OCI-LY7 (cell line): ENCODE data around the gene KAT2B. TPM values are rescaled to one million over a fixed set of nuclear protein-coding genes. Genes with fewer than 3 reads are reported as not detected.

Experiments used
- BruUV-seq: library from RNA; stranded (reverse); fragments of 400-500 nt; replicated peaks from 2 replicates; lab custom pipeline; 2021; lab: Mats Ljungman, UMichigan
- CTCF ChIA-PET: fragments of 300-600 bp; sonication (Branson Sonifier 250); formaldehyde crosslinking; loops from one replicate; lab custom pipeline; 2022; ENCODE audit warnings: antibody characterized with exemption; ENCODE audit not compliant: unreplicated experiment; lab: Charles Lee
- POLR2A ChIA-PET: fragments of 300-600 bp; sonication (Branson Sonifier 250); formaldehyde crosslinking; loops from one replicate; lab custom pipeline; 2022; ENCODE audit warnings: antibody characterized with exemption; lab: Charles Lee
- DNase-seq: peaks from one replicate; pipeline ENCODE4 v3.0.0-alpha.2; 2015; ENCODE audit warnings: low spot score
- H2AFZ ChIP-seq: fragments of 200-600 bp; sonication (generic), shearing (Covaris generic); 2 replicates; pipeline ENCODE4 v1.6.1; 2014; ENCODE audit warnings: mild to moderate bottlenecking, antibody characterized with exemption, low read length, moderate library complexity
- H3K27ac ChIP-seq: fragments of 200-600 bp; sonication (generic); 2 replicates; pipeline ENCODE4 v1.5.1; 2014; ENCODE audit warnings: mixed run types, low read depth, mild to moderate bottlenecking, moderate library complexity, low read length, inconsistent platforms; ENCODE audit not compliant: poor library complexity, severe bottlenecking
- H3K36me3 ChIP-seq: fragments of 200-600 bp; sonication (generic); 2 replicates; pipeline ENCODE4 v1.6.1; 2014; ENCODE audit warnings: mild to moderate bottlenecking, antibody characterized with exemption, low read length, moderate library complexity, mixed read lengths; ENCODE audit not compliant: insufficient read depth
- H3K4me1 ChIP-seq: fragments of 200-600 bp; sonication (generic); 2 replicates; pipeline ENCODE4 v1.5.1; 2014; ENCODE audit warnings: mild to moderate bottlenecking, low read length; ENCODE audit not compliant: insufficient read depth, poor library complexity, severe bottlenecking
- H3K4me2 ChIP-seq: fragments of 200-600 bp; sonication (generic); 2 replicates; pipeline ENCODE4 v1.6.1; 2014; ENCODE audit warnings: mild to moderate bottlenecking, low read length
- H3K4me3 ChIP-seq: fragments of 200-600 bp; sonication (generic); 2 replicates; pipeline ENCODE4 v1.5.1; 2014; ENCODE audit warnings: mild to moderate bottlenecking, low read depth, low read length; ENCODE audit not compliant: poor library complexity, severe bottlenecking
- H3K79me2 ChIP-seq: fragments of 200-600 bp; sonication (generic); 2 replicates; pipeline ENCODE4 v1.6.1; 2016; ENCODE audit warnings: low read depth, mild to moderate bottlenecking, low read length, moderate library complexity, mixed read lengths; ENCODE audit not compliant: insufficient read depth
- H3K9me2 ChIP-seq: fragments of 200-600 bp; sonication (generic); 2 replicates; pipeline ENCODE4 v1.6.1; 2016; ENCODE audit warnings: mild to moderate bottlenecking, low read length, mixed read lengths; ENCODE audit not compliant: insufficient read depth
- H3K9me3 ChIP-seq: fragments of 200-600 bp; sonication (generic); 2 replicates; pipeline ENCODE4 v1.6.1; 2014; ENCODE audit warnings: mild to moderate bottlenecking, mixed run types, low read length, mixed read lengths
- H4K20me1 ChIP-seq: fragments of 200-600 bp; sonication (generic); 2 replicates; pipeline ENCODE4 v1.6.1; 2014; ENCODE audit warnings: mild to moderate bottlenecking, antibody characterized with exemption, low read length, moderate library complexity, mixed read lengths; ENCODE audit not compliant: insufficient read depth
- CTCF ChIP-seq: fragments of 200-600 bp; sonication (generic); conservative IDR thresholded peaks from 2 replicates; pipeline ENCODE4 v1.5.1; 2014; ENCODE audit warnings: mild to moderate bottlenecking, antibody characterized with exemption, low read length, moderate library complexity, mixed read lengths
- EZH2phosphoT487 ChIP-seq: fragments of 200-600 bp; sonication (generic); IDR thresholded peaks from 2 replicates; pipeline ENCODE4 v1.6.1; 2018; ENCODE audit warnings: low read depth, borderline replicate concordance, mild to moderate bottlenecking, mixed run types, antibody characterized with exemption, low read length, moderate library complexity, mixed read lengths
- intact Hi-C: fragments of 100-400 bp; cut with micrococcal nuclease; formaldehyde crosslinking; loops from one replicate; pipeline ENCODE4 v1.10.0; 2022; ENCODE audit not compliant: unreplicated experiment
- total RNA-seq, 2 experiments: library from RNA; depleted of rRNA in 1 of 2; stranded (reverse); fragments of >200 nt in 1 of 2; shearing (Covaris generic) in 1 of 2; gene quantifications; 2 replicates each; pipeline ENCODE4 v1.2.3, GENCODE V29; 2014 to 2022

KAT2B gene
- total RNA-seq, 2 experiments from 2014 or later = 24.2 to 32.9 TPM

- ChIA-PET CTCF (no interaction called here), POLR2A (no interaction called here)
- no peak overlapping the region for H2AFZ ChIP-seq
- H3K9me2 ChIP-seq = no peaks in the 10 kb centered on the region
- H3K36me3 ChIP-seq = no peaks in the 10 kb centered on the region
- H3K4me3 ChIP-seq = no peak overlapping the region
- no TSS peak for BruUV-seq
- no peaks in the 10 kb centered on the region for H4K20me1 ChIP-seq
- H3K9me3 ChIP-seq = no peaks in the 10 kb centered on the region
- TF ChIP-seq EZH2phosphoT487 = no peak
- TF ChIP-seq CTCF = no peak
- no peaks in the 10 kb centered on the region; the same call in 1 of the 2 replicates for H3K79me2 ChIP-seq
- H3K4me2 ChIP-seq = no peak overlapping the region
- no peak overlapping the region for H3K27ac ChIP-seq
- intact Hi-C loops = loop anchor here (5.0 kb wide), 1 partner anchor 688 kb away; no protein-coding TSS in a partner anchor
- no peak for DNase-seq
- peaks cover 18% of the 10 kb centered on the region for H3K4me1 ChIP-seq
Measured at GRCh38 chr3:20035019-20035418, 5.2 kb upstream of the KAT2B start.

GRCh38 chr3:20037255-20037996 is 2.8 kb upstream of the KAT2B start:
- no TSS peak for BruUV-seq
- Histone ChIP-seq H3K4me2 (no peak overlapping the region), H4K20me1 (peaks cover 7% of the 10 kb centered on the region; the same call in 1 of the 2 replicates), H3K4me3 (no peak overlapping the region), H2AFZ (peak overlapping the region; percentile 93; the same call in 1 of the 2 replicates), H3K4me1 (peaks cover 30% of the 10 kb centered on the region), H3K9me2 (no peaks in the 10 kb centered on the region), H3K9me3 (no peaks in the 10 kb centered on the region), H3K36me3 (no peaks in the 10 kb centered on the region), H3K27ac (no peak overlapping the region), H3K79me2 (peaks cover 10% of the 10 kb centered on the region; the same call in 1 of the 2 replicates)
- no peak for DNase-seq
- intact Hi-C loops = loop anchor here (5.0 kb wide), 1 partner anchor 690 kb away; no protein-coding TSS in a partner anchor
- CTCF ChIA-PET = no interaction called here
- POLR2A ChIA-PET = interaction anchor here (0.5 to 2.2 kb wide), 4 partner anchors 12 to 149 kb away, joined by 3 to 22 read pairs (median 4); partner anchors contain the start of gene SGO1
- TF ChIP-seq EZH2phosphoT487 (no peak), CTCF (peak; percentile 51)
